ENCODE results near the gene MAF. TPM values are rescaled to one million over a fixed set of nuclear protein-coding genes. Genes with fewer than 3 reads are reported as not detected.

Gene MAF
- total RNA-seq, 1 donor = 24.1 TPM

DNA sequence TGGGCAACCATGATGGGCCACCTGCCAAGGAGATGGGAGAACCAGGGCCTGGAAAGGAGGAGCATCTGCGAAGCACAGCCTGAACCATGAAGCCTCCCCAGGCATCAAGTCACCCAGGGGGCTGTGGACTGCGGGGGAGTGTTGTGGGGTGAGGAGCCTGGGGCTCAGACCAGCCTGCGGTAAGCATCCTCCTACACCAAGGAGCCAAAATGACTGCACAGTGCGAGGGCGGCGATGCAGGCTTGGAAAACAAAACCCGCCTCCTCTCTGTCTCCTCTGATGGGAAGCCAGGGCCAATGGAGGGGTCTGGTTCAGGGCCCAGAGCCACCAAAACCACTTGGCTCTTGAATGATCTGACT, 18.1 kb upstream of the MAF start:
- H3K4me3 ChIP-seq (ENCODE audit: low read depth, low read length) = no peak overlapping the region
- TF ChIP-seq, protein P1, sequence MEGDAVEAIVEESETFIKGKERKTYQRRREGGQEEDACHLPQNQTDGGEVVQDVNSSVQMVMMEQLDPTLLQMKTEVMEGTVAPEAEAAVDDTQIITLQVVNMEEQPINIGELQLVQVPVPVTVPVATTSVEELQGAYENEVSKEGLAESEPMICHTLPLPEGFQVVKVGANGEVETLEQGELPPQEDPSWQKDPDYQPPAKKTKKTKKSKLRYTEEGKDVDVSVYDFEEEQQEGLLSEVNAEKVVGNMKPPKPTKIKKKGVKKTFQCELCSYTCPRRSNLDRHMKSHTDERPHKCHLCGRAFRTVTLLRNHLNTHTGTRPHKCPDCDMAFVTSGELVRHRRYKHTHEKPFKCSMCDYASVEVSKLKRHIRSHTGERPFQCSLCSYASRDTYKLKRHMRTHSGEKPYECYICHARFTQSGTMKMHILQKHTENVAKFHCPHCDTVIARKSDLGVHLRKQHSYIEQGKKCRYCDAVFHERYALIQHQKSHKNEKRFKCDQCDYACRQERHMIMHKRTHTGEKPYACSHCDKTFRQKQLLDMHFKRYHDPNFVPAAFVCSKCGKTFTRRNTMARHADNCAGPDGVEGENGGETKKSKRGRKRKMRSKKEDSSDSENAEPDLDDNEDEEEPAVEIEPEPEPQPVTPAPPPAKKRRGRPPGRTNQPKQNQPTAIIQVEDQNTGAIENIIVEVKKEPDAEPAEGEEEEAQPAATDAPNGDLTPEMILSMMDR (IDR thresholded peaks at IDR 0.05; ENCODE audit: insufficient read depth, low read length) = no peak
- no peak for DNase-seq (ENCODE audit: low read depth)

DNA sequence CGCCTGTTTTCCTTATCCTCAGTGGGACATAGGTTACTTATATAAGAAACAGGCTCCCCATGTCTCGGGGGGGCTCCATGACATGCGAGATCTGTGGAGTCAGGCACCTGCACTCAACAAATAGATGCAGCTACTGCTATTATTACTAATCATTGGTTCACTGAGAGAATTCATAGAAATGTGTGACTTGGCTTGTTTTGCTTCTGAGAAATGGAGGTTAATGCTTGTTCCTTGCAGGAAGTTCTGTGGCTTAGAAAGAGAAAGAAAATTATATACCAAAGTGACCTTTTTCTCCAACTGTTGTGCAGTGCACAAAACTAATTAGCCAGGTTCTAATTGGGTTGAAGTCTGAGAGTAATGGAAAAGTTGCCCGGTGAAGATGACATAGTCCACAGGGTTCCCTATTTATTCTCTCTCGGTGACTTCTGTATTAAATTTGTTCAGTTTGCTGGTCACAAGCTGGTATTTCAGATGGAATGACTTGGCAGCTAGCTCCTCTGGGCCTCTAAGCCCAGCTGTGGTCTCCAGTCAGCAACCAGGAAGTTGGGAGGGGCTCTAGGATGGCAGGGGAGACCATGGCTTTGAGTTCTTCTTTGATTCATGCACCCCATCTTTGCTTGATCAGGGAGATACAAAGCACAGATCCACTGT, 17.6 kb upstream of the MAF start:
- no peak for DNase-seq (ENCODE audit: low read depth)
- TF ChIP-seq, protein P1 (IDR thresholded peaks at IDR 0.05; ENCODE audit: insufficient read depth, low read length) = no peak
- no peak overlapping the region for H3K4me3 ChIP-seq (ENCODE audit: low read depth, low read length)

DNA sequence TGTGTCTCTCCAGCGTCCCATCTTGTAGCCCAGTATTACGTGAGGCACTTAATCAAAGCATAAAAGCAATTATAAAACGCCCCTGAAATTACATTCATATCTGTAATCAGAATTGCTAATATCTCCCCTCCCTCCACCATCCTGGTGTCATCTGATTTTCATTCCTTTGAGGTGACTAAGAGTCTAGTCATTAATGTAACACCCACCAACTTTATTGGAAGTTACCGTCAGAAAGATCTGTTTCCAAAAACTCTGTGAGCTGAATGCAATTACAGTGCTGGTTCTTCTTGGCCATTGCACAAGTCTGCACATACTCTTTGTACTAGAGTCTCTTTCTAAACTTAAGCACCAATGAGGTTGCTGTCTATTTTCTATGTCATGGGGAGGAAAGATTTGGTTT, 12.5 kb upstream of the MAF start:
- TF ChIP-seq, protein P1 (IDR thresholded peaks at IDR 0.05; ENCODE audit: insufficient read depth, low read length) = no peak
- H3K4me3 ChIP-seq (ENCODE audit: low read depth, low read length) = no peak overlapping the region
- DNase-seq (ENCODE audit: low read depth) = no peak

DNA sequence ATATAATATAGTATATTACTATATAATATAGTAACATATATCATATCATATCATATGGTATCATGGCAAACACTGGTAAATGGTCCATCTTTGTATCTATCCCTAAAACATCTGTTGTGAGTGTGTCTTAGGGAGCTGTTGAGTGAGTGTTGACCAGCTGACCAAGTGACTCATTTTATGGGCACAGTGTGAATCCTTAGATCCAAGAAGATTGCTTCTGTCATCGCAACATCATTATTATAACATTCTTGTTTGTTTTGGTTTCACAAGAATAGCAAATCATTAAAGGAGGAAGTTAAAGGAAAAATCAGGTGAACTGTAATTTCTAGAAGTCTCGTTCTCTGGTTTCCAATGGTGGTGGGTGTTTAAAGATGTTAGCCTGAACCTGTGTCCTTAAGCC, 11.7 kb upstream of the MAF start:
- no peak overlapping the region for H3K4me3 ChIP-seq (ENCODE audit: low read depth, low read length)
- TF ChIP-seq, protein P1 (IDR thresholded peaks at IDR 0.05; ENCODE audit: insufficient read depth, low read length) = no peak
- DNase-seq (ENCODE audit: low read depth) = no peak

DNA sequence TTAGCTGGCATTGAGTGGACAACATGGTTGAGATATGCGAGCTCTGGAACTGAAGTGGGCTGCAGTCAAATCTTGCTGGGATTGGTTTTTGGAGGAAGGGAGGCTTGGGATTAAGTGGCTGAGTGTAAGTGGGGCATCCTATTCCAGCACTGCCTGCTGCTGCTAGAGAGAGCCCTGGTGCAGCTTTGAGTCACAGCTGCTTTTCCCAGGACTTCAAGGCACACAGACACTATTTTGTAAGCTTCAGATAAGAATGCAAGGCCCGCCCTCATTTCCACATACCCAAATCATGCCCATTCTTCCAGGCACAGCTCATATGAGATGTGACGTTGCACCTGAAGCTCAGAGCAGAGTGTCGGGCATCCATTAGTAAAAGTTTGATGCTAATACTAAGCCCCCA, 10.2 kb upstream of the MAF start:
- no peak for DNase-seq (ENCODE audit: low read depth)
- H3K4me3 ChIP-seq (ENCODE audit: low read depth, low read length) = no peak overlapping the region
- TF ChIP-seq, protein P1 (IDR thresholded peaks at IDR 0.05; ENCODE audit: insufficient read depth, low read length) = no peak

DNA sequence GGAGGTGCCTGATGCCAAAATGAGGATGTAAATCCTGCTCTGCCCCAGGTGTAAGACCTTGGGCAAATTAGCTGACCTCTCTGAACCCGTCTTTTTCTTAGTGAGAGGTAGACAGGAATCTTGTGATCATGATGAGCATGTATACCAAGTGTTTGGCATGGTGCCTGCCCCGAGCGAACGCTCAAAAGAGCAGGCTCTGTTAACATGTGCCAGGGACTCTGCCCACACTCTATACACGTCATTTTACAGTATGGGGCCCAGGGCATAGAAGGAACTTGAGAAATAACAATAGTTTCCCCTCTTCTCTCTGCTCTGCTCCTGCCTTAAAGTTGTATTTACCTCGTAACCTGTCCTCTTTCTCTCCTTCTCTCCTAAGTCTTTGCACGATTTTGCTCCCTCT, 9.3 kb upstream of the MAF start:
- TF ChIP-seq, protein P1 (IDR thresholded peaks at IDR 0.05; ENCODE audit: insufficient read depth, low read length) = no peak
- no peak for DNase-seq (ENCODE audit: low read depth)
- H3K4me3 ChIP-seq (ENCODE audit: low read depth, low read length) = no peak overlapping the region

DNA sequence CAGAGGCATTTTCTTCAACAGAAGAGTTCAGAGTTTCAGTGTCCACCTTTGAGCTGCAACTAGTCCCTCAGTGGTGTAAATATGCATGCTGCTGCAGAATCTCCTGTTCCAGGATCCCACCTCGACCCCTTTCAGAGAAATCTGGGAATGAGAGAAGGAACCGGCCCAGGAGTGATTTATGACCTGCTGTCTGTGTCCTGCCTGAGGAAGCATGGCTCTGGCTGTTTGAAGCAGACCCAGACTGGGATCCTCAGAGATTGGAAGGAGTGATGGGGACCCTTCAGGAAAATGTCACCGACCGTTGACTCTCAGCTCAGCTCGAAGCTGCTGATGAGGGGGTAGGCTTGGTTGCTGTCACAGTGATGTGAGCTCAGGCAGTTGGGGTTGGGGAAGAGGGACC, 8.4 kb upstream of the MAF start:
- no peak for DNase-seq (ENCODE audit: low read depth)

More for the DNA sequence above, 8.4 kb upstream of the MAF start:
- H3K4me3 ChIP-seq (ENCODE audit: low read depth, low read length) = no peak overlapping the region
- TF ChIP-seq, protein P1 (IDR thresholded peaks at IDR 0.05; ENCODE audit: insufficient read depth, low read length) = no peak
